ENCODE measurements around the gene STEAP2. TPM values are rescaled to one million over a fixed set of nuclear protein-coding genes. Genes with fewer than 3 reads are reported as not detected.
"Not testable (repeated sequence)": the region's sequence is repeated elsewhere in the genome, so short reads cannot be mapped to it uniquely, and the experiment has no call there.

STEAP2 gene
- total RNA-seq, 1 donor from 2014 or later: 13.4 TPM

DNA sequence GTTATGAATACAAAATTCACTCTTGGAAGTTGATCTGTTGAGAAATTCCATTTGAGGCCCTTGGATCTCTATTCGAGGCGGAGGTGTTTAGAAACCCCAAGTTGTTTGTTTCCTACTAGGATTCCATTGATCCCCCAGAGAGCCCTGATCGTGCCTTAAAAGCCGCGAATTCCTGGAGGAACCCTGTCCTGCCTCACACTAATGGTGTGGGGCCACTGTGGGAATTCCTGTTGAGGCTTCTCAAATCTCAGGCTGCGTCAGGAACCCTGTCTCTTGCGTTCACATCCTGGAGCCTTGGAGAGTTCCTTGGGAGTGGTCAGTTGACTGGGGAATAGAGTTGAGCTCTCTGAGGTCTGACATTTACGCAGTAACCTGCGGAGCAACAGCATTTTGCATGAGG is 34.6 kb downstream of the STEAP2 start:
- Histone ChIP-seq H3K36me3 (no peaks in the 10 kb centered on the region), H3K4me3 (peak overlapping the region; percentile 93), H3K9me3 (no peaks in the 10 kb centered on the region), H3K4me1 (peaks cover 15% of the 10 kb centered on the region), H3K27me3 (ENCODE audit: low read depth) (no peaks in the 10 kb centered on the region), H3K27ac (peak overlapping the region; percentile 76)
- no peak for TF ChIP-seq CTCF (IDR thresholded peaks at IDR 0.05)
- ATAC-seq (peak; percentile 5 to 14), DNase-seq (no peak)
- intact Hi-C loops (cut with DNase I): no loop called here

- intact Hi-C loops (cut with DNase I): no loop called here
- Histone ChIP-seq H3K4me3 (no peak overlapping the region), H3K27ac (no peak overlapping the region), H3K36me3 (no peaks in the 10 kb centered on the region), H3K9me3 (no peaks in the 10 kb centered on the region), H3K27me3 (ENCODE audit: low read depth) (no peaks in the 10 kb centered on the region), H3K4me1 (peaks cover 15% of the 10 kb centered on the region)
- DNase-seq (no peak), ATAC-seq (no peak)
- no peak for TF ChIP-seq CTCF (IDR thresholded peaks at IDR 0.05)
Measured at GRCh38 chr7:90248706-90249105, 37.2 kb downstream of the STEAP2 start.

- ATAC-seq: no peak
- peak overlapping the region; percentile 1 for H3K27ac ChIP-seq
- no peak for DNase-seq
- H3K4me1 ChIP-seq: peaks cover 7% of the 10 kb centered on the region
- intact Hi-C loops (cut with DNase I): no loop called here
- TF ChIP-seq CTCF (IDR thresholded peaks at IDR 0.05): no peak
- H3K9me3 ChIP-seq: no peaks in the 10 kb centered on the region
- H3K4me3 ChIP-seq: no peak overlapping the region
- H3K27me3 ChIP-seq (ENCODE audit: low read depth): no peaks in the 10 kb centered on the region
- no peaks in the 10 kb centered on the region for H3K36me3 ChIP-seq
Measured at GRCh38 chr7:90250601-90251303, 39.2 kb downstream of the STEAP2 start.

GRCh38 chr7:90251304-90251635 is 39.7 kb downstream of the STEAP2 start:
- no peaks in the 10 kb centered on the region for H3K27me3 ChIP-seq (ENCODE audit: low read depth)
- H3K27ac ChIP-seq: peak overlapping the region; percentile 1
- H3K36me3 ChIP-seq: no peaks in the 10 kb centered on the region
- H3K9me3 ChIP-seq: no peaks in the 10 kb centered on the region
- intact Hi-C loops (cut with DNase I): no loop called here
- H3K4me3 ChIP-seq: no peak overlapping the region
- no peak for TF ChIP-seq CTCF (IDR thresholded peaks at IDR 0.05)
- ATAC-seq (no peak), DNase-seq (no peak)
- peaks cover 2% of the 10 kb centered on the region for H3K4me1 ChIP-seq

- H3K4me1 ChIP-seq; H3K36me3 ChIP-seq; H3K4me3 ChIP-seq; H3K27me3 ChIP-seq (ENCODE audit: low read depth); DNase-seq; H3K9me3 ChIP-seq; H3K27ac ChIP-seq; ATAC-seq; intact Hi-C loops (cut with DNase I): not testable (repeated sequence)
Measured at GRCh38 chr7:90256011-90256410, 44.5 kb downstream of the STEAP2 start.

DNA sequence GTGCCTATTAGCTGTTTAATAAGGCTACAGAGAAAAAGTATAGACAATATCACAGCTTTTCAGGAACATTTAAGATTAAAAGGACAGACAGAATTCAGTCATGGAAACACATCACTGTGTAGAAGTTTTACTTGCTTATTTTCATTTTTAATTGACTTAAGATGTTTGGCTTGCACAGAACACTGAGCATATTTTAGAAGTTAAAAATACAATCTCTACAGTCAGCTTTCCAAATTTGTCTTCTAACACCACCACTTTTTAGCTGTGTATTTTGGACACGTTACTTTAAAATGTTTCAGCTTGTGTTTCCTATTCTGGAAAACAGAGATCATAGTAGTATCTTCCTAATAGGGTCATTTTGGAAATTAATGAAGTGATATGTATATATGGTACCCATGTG is 45.2 kb downstream of the STEAP2 start:
- Histone ChIP-seq H3K4me3 (no peak overlapping the region), H3K27me3 (ENCODE audit: low read depth) (no peaks in the 10 kb centered on the region), H3K9me3 (no peaks in the 10 kb centered on the region), H3K27ac (no peak overlapping the region), H3K36me3 (no peaks in the 10 kb centered on the region), H3K4me1 (no peaks in the 10 kb centered on the region)
- TF ChIP-seq CTCF (IDR thresholded peaks at IDR 0.05): no peak
- no peak for ATAC-seq
- intact Hi-C loops (cut with DNase I): no loop called here
- DNase-seq: no peak

Measured in lower lobe of right lung (tissue), 2 donors.